H1 (cell line): ENCODE measurements around the gene FBXO17. TPM values are rescaled to one million over a fixed set of nuclear protein-coding genes. Genes with fewer than 3 reads are reported as not detected.

Experiments used
- FOSL1 ChIP-seq: IDR thresholded peaks from 2 replicates; pipeline ENCODE4 v1.6.1; 2011; ENCODE audit warnings: mild to moderate bottlenecking, low read depth, low read length, moderate library complexity; ENCODE audit not compliant: insufficient read depth
- HDAC6 ChIP-seq: IDR thresholded peaks from one replicate; pipeline ENCODE4 v1.7.1; 2012; ENCODE audit warnings: low read depth, mild to moderate bottlenecking, inconsistent platforms, low read length, moderate library complexity
- JUND ChIP-seq: IDR thresholded peaks from 2 replicates; pipeline ENCODE4 v1.6.1; 2011; ENCODE audit warnings: mild to moderate bottlenecking, improper control_type of control experiment, low read length
- KDM5A ChIP-seq: fragments of 200-600 bp; IDR thresholded peaks from 2 replicates; pipeline ENCODE4 v1.7.1; 2012; ENCODE audit warnings: mild to moderate bottlenecking, low read length, inconsistent platforms, mixed read lengths
- MAFK ChIP-seq: IDR thresholded peaks from 2 replicates; pipeline ENCODE4 v1.6.1; 2012; ENCODE audit warnings: low read depth, mild to moderate bottlenecking, improper control_type of control experiment, low read length
- POLR2A ChIP-seq, 2 experiments: IDR thresholded peaks; 1 replicate in 1 of 2; 2 replicates in 1 of 2; pipeline ENCODE4 v1.6.1; 2011; ENCODE audit warnings: low read depth in 2 of 2, low read length in 2 of 2, mild to moderate bottlenecking in 2 of 2; ENCODE audit errors: control extremely low read depth in 1 of 2
- POU5F1 ChIP-seq: IDR thresholded peaks from 2 replicates; pipeline ENCODE4 v1.6.1; 2011; ENCODE audit warnings: low read depth, mild to moderate bottlenecking, low read length, moderate library complexity
- polyA plus RNA-seq, 7 experiments: library from polyadenylated mRNA; depleted of rRNA in 3 of 7; stranded (reverse) in 5 of 7; unstranded in 2 of 7; fragments of >200 nt in 5 of 7; fragments of 200-250 nt in 2 of 7; gene quantifications; 1 replicate in 5 of 7; 2 replicates in 1 of 7; 4 replicates in 1 of 7; pipeline versions ENCODE4 v1.2.1 to v1.2.3, GENCODE V29; 2011 to 2013; ENCODE audit warnings: missing spikeins in 2 of 7, mixed read lengths in 2 of 7
- total RNA-seq: library from RNA; stranded (reverse); fragmentation: NEBNext Ultra II Directional; extraction: Animal tissue kit (Norgen Biotek cat#: 25700); gene quantifications from 2 replicates; pipeline ENCODE4 v1.2.1, GENCODE V29; 2021
- TF ChIP-seq, protein P1 (sequence below): IDR thresholded peaks from 2 replicates; pipeline ENCODE4 v1.6.1; 2012; ENCODE audit warnings: inconsistent platforms
- TF ChIP-seq, protein P2 (sequence below): IDR thresholded peaks from 2 replicates; pipeline ENCODE4 v1.6.1; 2011; ENCODE audit warnings: low read length, improper control_type of control experiment

The FBXO17 gene
- total and polyA plus RNA-seq, 2 of the 8 experiments (the other 6 are each of a cell fraction or from before 2014, with no cell fraction given) = 11.7 to 15.3 TPM

DNA sequence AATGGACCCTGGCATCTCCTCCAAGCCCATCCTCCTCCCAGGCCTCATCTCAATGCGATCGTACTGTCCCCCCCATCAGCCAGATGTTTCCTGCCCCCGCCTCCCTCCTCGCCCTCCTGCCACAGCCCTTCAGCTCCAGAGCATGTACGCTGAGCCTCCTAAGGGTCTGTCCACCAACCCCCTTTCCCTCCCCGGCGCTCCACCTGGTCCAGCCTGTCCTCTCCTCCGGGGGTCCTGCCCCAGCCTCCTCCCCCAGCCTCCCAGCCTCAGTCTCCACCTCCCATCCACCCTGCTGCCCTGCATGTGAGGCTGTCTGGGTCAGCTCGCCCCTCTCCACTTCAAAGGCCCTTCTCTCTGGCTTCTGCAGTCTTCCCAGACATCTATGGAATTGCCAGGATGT lies 80.6 kb downstream of the FBXO17 start (continued):
- TF ChIP-seq POU5F1 = no peak
- TF ChIP-seq FOSL1 = no peak
- no peak for TF ChIP-seq HDAC6
- TF ChIP-seq POLR2A (IDR thresholded peaks at IDR 0.05; ENCODE audit: control extremely low read depth in 1 of 2, low read depth in 2 of 2, low read length in 2 of 2) = no peak
- TF ChIP-seq, protein P1, sequence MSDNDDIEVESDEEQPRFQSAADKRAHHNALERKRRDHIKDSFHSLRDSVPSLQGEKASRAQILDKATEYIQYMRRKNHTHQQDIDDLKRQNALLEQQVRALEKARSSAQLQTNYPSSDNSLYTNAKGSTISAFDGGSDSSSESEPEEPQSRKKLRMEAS = no peak
- TF ChIP-seq KDM5A = no peak
- TF ChIP-seq JUND = no peak
- TF ChIP-seq, protein P2, sequence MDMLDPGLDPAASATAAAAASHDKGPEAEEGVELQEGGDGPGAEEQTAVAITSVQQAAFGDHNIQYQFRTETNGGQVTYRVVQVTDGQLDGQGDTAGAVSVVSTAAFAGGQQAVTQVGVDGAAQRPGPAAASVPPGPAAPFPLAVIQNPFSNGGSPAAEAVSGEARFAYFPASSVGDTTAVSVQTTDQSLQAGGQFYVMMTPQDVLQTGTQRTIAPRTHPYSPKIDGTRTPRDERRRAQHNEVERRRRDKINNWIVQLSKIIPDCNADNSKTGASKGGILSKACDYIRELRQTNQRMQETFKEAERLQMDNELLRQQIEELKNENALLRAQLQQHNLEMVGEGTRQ = no peak
- TF ChIP-seq MAFK = no peak
- TF ChIP-seq, all 59 proteins: peak for 0
